GM19035 (cell line): Measurements from ENCODE around the gene MIB2.

Experiments used
- ATAC-seq: cut with Tn5 transposase; IDR thresholded peaks from one replicate; pipeline ENCODE4 v1.9.1; 2021; ENCODE audit not compliant: unreplicated experiment

The MIB2 gene

GRCh38 chr1:1598051-1598719 is 17.1 kb upstream of the MIB2 start:
- ATAC-seq: no peak

- no peak for ATAC-seq
Measured at GRCh38 chr1:1598720-1599029, 16.6 kb upstream of the MIB2 start.

- no peak for ATAC-seq
Measured at GRCh38 chr1:1599030-1599934, 16.0 kb upstream of the MIB2 start.

GRCh38 chr1:1599935-1600860 is 15.1 kb upstream of the MIB2 start, which contains the start of gene FNDC10:
Gene FNDC10, minus strand, starts transcription at chr1:1600135. Its CDS starts 120 bp downstream, at chr1:1600015.
- ATAC-seq: no peak

- no peak for ATAC-seq
Measured at GRCh38 chr1:1600861-1601563, 14.3 kb upstream of the MIB2 start.

GRCh38 chr1:1601564-1602303 is 13.6 kb upstream of the MIB2 start:
- ATAC-seq: no peak

DNA sequence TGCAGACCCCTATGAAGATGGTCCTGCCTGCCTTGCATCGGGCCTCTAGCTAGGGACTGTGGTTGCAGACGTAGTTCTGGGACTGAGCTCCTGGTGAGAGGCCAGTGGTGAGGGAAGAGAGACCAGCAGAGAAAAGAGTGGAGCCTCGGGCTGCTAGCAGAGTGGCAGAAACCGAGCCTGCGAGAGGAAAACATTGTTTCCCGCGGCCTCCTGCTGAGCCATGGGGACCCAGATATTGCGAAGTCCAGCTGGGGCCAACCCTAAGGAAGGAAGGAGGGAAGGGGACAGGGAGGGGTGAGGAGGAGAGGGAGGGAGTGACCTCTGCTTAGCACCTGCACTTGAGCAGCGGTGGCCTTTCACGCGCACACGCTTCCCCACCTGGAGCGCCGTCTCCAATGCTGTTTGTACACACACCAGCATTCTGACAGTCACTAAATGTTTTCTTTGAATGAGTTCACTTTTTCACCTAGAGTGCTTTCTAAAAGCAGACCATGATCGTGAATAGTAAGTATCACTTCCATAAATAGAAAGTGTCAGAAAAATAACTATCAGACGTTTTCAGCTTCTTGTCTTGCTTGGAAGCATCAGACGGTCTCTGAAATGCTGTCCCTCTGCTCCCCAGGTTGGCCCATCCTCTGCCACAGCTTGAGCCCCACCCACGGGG is 12.9 kb upstream of the MIB2 start:
- no peak for ATAC-seq

- ATAC-seq: no peak
Measured at GRCh38 chr1:1602968-1603506, 12.3 kb upstream of the MIB2 start.

- ATAC-seq: no peak
Measured at GRCh38 chr1:1603671-1604373, 11.5 kb upstream of the MIB2 start.

- ATAC-seq: no peak
Measured at GRCh38 chr1:1604374-1605033, 10.8 kb upstream of the MIB2 start.

DNA sequence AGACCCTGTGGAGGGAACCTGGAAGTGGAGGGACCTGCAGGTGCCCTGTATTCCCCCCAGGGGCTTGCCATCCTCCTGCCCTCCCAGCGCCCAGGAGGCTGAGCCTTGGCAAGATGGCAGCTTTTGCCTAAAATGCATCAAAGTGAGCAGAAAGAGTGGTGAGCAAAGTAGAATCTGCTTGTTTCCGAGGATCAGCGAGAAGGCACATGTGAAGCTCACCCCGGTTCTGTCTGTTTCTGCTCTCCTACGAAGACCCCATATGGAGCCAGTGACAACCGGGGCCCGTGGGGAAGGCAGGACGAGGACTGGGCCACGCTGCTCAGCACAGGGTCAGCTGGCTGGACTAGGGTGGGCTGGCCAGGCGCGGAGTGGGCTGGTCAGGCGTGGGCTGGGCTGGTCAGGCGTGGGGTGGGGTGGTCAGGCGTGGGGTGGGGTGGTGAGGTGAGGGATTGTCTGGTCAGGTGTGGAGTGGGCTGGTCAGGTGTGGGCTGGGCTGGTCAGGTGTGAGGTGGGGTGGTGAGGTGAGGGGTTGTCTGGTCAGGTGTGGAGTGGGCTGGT is 10.2 kb upstream of the MIB2 start:
- no peak for ATAC-seq

- ATAC-seq: no peak
Measured at GRCh38 chr1:1605724-1606123, 9.6 kb upstream of the MIB2 start.

- ATAC-seq: no peak
Measured at GRCh38 chr1:1606232-1606631, 9.1 kb upstream of the MIB2 start.

DNA sequence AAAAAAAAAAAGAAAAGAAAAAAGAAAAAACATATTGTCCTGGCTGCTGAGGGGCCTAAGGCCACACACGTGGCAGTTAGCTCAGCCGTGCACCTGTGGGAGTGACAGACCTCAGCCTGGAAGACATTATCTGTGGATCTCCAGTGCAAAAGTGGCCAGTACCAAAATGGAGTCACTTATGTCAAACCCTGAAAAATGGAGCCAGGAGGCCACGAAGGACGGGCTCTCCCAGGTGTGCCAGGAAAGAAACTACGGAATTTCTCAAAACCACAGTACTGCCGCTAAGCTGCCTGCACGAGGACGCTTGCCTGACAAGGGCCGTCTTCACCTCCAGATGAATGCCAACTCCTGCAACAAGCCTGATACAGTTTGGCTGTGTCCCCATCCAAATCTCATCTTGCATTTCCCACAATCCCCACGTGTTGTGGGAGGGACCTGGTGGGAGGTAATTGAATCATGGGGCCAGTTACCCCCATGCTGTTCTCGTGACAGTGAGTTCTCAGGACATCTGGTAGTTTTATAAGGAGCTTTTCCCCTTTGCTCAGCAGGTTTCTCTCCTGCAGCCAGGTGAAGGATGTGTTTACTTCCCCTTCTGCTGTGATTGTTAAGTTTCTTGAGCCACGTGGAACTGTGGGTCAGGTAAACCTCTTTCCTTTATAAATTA is 5.3 kb upstream of the MIB2 start:
- ATAC-seq: no peak

DNA sequence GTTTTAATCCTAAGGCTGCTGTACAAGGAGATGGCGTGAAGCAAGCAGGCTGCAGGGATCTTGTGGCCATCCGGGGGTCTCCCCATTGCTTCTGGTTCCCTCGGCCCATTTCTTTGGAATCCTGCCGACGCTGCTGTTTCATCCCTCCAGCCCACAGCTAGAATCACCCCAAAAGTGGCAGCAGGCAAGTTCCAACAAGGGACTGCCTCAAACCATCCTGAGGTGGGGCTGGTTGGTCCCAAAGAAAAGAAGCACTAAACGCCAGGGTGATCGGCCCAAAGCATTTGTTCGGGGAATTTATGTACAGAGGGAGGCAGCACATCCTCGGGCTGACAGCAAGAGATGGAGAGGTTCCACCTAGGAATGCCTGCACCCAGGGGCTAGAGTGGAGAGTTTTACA is 4.5 kb upstream of the MIB2 start:
- ATAC-seq: no peak

- ATAC-seq: no peak
Measured at GRCh38 chr1:1612104-1612400, 3.2 kb upstream of the MIB2 start.

- ATAC-seq: no peak
Measured at GRCh38 chr1:1613509-1614082, 1.7 kb upstream of the MIB2 start.
